Esophagus muscularis mucosa (tissue), 4 donors: Measurements from ENCODE around the gene LTC4S.

Experiments
- EP300 ChIP-seq: sonication (generic); formaldehyde crosslinking; IDR thresholded peaks from one replicate; pipeline ENCODE4 v1.6.1; 2017; ENCODE audit warnings: antibody characterized with exemption
- POLR2AphosphoS5 ChIP-seq, 2 donors: sonication (generic); formaldehyde crosslinking; IDR thresholded peaks; one replicate each; pipeline ENCODE4 v1.6.1; 2017; ENCODE audit warnings: antibody characterized with exemption in 2 of 2
- TF ChIP-seq, protein P1 (sequence below), 3 experiments: fragments of 200-600 bp in 2 of 3; fragments of 450-650 bp in 1 of 3; sonication (generic) in 2 of 3; IDR thresholded peaks; one replicate each; pipeline ENCODE4 v1.5.1; 2017 to 2019; ENCODE audit warnings: antibody characterized with exemption in 3 of 3, mild to moderate bottlenecking in 2 of 3, moderate library complexity in 1 of 3

GRCh38 chr5:179746872-179747271 lies 46.9 kb upstream of the LTC4S start:
- TF ChIP-seq, protein P1, sequence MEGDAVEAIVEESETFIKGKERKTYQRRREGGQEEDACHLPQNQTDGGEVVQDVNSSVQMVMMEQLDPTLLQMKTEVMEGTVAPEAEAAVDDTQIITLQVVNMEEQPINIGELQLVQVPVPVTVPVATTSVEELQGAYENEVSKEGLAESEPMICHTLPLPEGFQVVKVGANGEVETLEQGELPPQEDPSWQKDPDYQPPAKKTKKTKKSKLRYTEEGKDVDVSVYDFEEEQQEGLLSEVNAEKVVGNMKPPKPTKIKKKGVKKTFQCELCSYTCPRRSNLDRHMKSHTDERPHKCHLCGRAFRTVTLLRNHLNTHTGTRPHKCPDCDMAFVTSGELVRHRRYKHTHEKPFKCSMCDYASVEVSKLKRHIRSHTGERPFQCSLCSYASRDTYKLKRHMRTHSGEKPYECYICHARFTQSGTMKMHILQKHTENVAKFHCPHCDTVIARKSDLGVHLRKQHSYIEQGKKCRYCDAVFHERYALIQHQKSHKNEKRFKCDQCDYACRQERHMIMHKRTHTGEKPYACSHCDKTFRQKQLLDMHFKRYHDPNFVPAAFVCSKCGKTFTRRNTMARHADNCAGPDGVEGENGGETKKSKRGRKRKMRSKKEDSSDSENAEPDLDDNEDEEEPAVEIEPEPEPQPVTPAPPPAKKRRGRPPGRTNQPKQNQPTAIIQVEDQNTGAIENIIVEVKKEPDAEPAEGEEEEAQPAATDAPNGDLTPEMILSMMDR (IDR thresholded peaks at IDR 0.05) = no peak
- no peak for TF ChIP-seq POLR2AphosphoS5 (IDR thresholded peaks at IDR 0.05)
- no peak for TF ChIP-seq EP300
